Middle frontal gyrus (tissue), 1 donor: ENCODE results near the gene PPCS.

Source experiments
- DNase-seq: peaks from one replicate; pipeline ENCODE4 v3.0.0-alpha.2; 2015; ENCODE audit warnings: low spot score; ENCODE audit errors: extremely low spot score

Gene PPCS

GRCh38 chr1:42456010-42456753 is at the start of gene PPCS, which contains the start of gene ZMYND12:
TSS of gene PPCS (plus strand) at chr1:42456543. CDS start at chr1:42456566, 23 bp downstream.
TSS of gene ZMYND12 (minus strand) at chr1:42456022. CDS start at chr1:42455997, 25 bp downstream.
- peak; percentile 62 for DNase-seq

DNA sequence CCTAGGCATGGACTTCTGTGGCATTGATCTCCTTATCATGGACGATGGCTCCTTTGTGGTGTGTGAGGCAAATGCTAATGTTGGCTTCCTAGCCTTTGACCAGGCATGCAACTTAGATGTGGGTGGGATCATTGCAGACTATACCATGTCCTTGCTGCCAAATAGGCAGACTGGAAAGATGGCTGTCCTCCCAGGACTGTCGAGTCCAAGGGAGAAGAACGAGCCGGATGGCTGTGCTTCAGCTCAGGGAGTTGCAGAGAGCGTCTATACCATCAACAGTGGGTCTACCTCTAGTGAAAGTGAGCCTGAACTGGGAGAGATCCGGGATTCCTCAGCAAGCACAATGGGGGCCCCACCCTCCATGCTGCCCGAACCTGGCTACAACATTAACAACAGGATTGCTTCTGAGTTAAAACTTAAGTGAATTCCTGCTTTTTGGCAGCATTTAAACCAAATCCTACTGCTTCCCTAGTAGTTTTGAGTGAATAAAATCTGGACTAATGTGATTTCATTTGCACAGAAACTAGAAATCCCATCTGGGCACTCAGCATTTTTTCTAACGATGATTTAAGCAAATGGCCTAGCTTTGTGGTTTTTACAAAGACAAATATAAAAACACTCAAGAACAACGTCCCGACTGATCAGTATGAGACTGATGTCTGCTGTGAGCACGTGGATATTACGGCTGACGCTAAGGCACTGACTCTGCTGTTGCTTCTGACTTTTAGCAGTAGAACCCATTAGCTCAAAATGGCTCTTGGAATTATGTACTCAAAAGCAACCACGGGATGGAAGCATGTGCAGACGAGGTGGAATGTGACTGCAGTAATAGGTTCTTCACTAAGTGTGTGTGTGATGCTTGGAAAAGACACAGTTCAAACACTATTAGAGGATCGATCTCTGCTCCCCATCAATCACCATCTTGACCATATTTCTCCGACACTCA is 41.5 kb upstream of the PPCS start:
- no peak for DNase-seq

GRCh38 chr1:42417166-42417565 is 39.2 kb upstream of the PPCS start:
- no peak for DNase-seq

GRCh38 chr1:42418516-42418915 is 37.8 kb upstream of the PPCS start:
- no peak for DNase-seq

DNA sequence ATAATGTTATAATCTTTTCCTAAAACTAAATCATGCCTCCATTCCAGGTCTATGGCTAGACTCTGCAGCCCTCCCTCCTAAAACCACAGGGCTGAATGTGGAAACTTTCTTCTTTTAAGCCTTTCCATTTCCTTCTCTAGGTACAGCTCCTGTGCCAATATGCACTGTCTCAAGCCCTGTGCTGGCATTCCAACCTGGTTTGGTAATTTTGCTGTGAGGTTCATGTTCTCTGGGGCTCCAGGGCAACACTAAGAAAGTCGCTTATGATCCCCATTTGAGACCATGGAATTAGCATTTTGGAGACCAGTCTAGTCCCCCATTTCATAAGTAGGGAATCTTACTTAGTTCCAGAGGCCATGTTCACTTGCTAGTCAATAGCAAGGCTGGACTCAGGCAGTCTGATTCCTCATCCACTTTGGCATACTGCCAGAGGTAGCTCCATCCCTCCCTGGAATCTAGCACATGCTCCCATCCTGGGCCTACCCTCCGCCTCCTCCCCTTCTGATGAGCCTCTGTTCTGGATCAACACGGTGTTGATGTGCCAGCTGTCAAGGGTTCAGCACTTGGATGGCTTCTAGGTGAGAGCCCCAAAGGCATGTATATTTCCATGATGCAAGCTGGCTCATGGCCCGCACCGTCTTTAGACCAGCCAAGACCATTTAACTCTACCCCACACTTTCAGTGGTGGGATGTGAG is 37.1 kb upstream of the PPCS start:
- DNase-seq: no peak

DNA sequence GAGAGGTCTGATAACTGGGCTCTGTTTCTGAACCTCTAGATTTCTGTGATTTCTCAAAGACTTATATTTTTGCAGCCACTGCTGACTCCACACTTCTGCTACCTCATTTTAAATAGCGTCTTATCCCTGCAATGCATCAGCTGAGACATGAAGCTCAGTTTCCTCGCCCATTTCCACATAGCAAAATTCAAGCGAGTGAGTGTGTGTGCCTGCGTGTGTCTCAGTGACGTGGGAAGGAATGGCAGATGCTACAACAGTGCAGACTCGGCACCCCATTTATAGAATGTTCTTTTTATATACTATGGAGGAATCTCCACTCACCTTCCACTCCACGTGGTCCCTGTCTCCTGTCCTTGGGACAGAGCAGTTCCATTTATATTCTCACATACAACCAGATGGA is 36.2 kb upstream of the PPCS start:
- DNase-seq: peak; percentile 59

DNA sequence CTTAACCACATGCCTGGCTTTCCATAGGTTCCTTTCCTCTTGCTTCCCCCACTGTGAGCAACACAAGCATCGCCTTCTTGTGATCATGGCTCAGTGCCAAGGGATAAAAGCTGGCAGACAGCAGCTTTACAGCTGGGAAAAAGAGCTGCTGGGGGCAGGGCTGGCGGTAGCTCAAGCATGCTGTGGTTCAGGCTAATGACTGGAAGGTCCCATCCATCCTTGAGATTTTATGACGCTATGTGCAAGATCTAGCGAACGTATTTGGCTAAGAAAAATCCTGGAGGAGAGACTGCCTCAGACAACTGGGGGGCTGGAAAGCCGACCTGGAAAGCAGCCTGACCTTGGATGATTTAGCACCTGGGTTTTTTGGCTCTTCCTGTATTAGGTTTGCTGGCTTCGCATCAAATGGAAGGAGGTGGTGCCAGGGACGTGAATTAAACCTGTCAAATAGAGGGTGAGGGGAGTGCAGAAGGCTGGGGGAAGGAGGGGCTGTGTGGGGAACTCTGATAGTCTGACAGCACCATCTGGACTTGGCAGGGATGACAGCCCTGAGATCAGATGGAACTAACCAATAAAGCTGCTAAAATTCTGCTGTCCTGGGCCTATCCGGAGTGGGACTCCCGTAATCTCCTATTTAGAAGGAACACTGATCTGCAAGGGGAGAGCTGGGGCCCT is 35.3 kb upstream of the PPCS start:
- DNase-seq: peak; percentile 34

- DNase-seq: no peak
Observed at GRCh38 chr1:42422737-42423136, 33.6 kb upstream of the PPCS start.

GRCh38 chr1:42423681-42424080 is 32.7 kb upstream of the PPCS start:
- no peak for DNase-seq

DNA sequence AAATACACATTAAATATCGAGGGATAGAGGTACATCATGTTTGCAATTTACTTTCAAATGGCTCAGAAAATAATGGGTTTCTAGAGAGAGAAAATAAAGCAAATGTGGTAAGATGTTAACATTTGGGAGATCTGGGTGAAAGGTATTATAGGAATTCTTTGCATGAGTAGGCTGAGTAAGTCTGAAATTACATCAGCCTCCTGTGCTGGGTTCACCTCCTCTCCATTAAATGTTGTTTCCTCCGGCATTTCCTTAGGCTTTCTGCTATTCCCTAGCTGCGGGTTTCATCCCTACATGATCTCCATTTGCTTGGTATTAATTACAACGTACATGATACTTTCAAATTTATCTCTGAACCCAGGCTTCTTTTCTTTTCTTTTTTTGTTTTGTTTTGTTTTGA is 32.1 kb upstream of the PPCS start:
- DNase-seq: no peak

- no peak for DNase-seq
Observed at GRCh38 chr1:42427240-42427639, 29.1 kb upstream of the PPCS start.

GRCh38 chr1:42429603-42430002 is 26.7 kb upstream of the PPCS start:
- DNase-seq: no peak

DNA sequence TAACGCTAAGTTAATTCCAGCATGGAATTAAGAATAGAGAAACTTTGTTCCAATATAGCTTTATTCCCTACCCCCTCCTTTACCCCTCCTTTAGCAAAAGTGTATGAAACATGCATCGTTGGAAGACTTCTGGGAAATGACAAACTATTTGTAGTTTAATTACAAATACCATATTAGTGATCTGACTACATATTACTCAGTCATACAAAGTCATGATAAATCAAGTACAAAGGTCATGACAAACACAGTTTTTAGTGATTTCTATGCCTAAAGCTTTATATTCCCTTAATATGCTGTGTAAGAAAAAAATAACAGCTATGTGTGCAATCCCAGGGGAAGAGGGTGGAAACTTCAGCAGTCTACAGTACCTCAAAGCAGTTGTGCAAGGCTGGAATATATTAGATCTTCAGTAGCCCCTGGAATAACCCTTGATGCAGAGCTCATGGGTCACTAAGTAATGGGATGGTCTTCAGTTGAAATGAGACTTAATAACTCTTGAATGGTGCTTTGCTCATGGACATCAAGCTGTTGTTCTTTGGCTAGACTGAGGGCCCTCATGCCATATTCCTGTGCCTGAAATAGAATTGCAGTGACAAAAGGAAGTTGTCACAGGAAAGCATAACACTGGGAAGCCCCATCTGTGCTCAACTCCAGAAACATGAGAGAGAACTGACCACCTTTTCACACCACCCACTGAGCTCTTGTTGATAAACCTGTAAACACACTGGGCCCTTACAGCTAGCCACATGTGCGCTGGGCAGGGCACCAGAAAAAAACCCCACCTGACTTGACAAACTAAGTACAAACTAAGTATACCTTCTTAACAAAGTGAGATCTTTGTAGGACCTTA is 25.8 kb upstream of the PPCS start:
- DNase-seq: no peak

- no peak for DNase-seq
Observed at GRCh38 chr1:42431514-42431913, 24.8 kb upstream of the PPCS start.

DNA sequence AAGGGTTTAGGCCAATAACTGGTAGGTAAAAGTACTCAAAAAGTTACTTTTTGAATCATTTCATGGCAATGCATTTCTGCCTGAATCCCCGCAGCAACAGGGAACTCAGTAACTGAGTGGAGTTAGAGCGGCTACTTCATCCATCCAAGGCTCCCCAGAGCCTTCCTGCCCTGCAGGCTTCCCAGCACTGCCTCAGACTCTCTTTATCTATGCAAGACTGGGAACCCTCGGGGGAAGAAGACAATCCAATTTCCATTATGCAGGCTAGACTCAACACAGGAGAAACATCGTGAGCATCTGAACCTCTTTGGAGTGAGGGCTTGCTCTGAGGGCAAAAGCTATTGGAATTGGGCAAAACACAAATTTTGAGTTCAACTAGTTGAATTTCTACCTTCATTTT is 23.6 kb upstream of the PPCS start:
- no peak for DNase-seq

GRCh38 chr1:42433369-42433768 is 23.0 kb upstream of the PPCS start:
- DNase-seq: no peak

DNA sequence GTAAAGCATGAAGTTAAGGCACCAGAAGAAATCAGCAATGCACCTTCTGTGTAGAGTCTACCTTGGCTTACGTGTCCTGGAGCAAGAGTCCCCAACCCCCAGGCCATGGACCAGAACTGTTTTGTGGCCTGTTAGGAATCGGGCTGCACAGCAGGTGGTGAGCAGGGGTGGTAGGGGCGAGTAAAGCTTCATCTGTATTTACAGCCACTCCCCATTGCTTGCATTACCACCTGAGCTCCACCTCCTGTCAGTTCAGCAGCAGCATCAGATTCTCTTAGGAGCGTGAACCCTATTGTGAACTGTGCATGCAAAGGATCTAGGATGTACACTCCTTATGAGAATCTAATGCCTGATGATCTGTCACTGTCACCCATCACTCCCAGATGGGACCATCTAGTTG is 22.0 kb upstream of the PPCS start:
- DNase-seq: no peak

DNA sequence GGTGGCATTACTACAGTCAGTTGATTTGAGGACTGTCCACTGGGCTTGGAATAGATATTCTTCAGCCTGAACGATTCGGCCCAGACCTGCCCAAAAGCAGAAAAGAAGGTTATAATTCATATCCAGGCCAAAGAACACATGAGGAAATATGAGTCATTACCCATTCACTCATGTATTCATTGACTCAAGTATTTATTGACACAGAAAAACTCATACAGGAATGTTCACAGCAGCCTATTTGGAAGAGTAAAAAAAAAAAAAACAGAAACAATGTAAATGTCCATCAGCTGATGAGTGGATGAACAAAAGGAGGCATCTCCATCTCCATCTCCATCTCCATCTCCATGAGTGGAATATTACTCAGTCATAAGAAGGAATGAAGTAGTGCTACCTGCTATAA is 16.4 kb upstream of the PPCS start:
- no peak for DNase-seq

GRCh38 chr1:42442662-42443061 is 13.7 kb upstream of the PPCS start:
- no peak for DNase-seq

DNA sequence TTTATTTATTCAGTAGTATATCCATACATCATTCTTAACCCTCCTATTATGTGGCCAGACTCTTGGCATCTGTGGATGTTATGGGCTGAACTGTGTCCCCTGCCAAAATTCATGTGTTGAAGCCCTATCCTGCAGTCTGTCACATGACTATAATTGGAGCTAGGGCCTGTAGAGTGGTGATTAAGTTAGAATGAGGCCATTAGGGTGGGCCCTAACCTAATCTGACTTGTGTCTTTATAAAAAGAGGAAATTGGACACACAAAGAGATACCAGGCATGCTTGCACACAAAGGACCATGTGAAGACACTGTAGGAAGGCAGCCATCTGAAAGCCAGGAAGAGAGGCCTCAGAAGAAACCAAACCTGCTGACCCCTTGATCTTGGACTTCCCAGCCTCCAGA is 7.1 kb upstream of the PPCS start:
- DNase-seq: no peak
